Measurements from ENCODE around the gene SLC25A6. TPM values are rescaled to one million over a fixed set of nuclear protein-coding genes. Genes with fewer than 3 reads are reported as not detected.

Gene SLC25A6
- total and polyA plus RNA-seq, 9 donors, result 137 to 720 (median 643) TPM

DNA sequence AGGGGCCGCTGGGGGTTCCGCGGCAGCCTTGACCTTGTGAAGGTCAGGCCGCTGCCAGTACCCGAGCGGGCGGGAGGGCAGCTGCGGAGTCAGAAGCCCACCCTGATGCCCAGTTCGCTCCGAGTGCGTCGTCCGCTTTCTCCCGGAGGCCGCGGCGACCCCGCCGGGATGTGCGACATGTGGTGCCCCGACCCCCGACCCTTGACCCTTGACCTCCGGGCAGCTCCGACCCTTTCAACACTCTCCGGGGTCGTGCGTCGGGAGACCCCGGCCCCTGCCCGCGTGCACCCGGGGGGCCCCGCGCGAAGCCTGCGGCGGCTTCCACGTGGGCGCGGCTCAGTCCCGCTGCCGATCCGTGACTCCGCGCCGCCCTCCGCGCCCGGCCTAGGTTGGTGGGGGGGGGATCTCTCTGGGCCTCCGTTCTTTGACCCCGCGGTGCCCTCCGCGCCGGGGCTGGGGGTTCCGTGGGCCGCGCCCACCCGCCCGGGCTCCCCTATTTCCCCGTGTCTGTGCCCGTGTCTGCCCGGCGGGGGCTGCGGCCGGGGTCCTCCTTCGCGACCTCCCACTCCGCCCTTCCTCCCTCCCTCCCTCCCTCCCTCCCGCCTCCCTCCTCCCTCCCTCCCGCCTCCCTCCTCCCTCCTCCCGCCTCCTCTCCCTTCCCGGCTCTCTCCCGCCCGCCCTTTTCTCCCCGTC, 609 bp upstream of the SLC25A6 start:
- 0% methylated on average over 34 of the region's 76 CpGs for WGBS (ENCODE audit: insufficient coverage)
- Histone ChIP-seq H3K4me1 (ENCODE audit: control insufficient read depth, insufficient read depth, low read length) (peaks cover 29% of the 10 kb centered on the region), H3K27me3 (ENCODE audit: control insufficient read depth, insufficient read depth, low read length) (no peaks in the 10 kb centered on the region), H3K36me3 (ENCODE audit: control insufficient read depth, insufficient read depth, low read length) (peaks cover 40% of the 10 kb centered on the region), H3K27ac (ENCODE audit: low read length) (peak overlapping the region; percentile 98), H3K4me3 (ENCODE audit: low read length) (peak overlapping the region; percentile 71), H3K9me3 (replicated peaks; ENCODE audit: control insufficient read depth, low read depth, low read length) (no peaks in the 10 kb centered on the region)
- DNase-seq, result peak; percentile 91

DNA sequence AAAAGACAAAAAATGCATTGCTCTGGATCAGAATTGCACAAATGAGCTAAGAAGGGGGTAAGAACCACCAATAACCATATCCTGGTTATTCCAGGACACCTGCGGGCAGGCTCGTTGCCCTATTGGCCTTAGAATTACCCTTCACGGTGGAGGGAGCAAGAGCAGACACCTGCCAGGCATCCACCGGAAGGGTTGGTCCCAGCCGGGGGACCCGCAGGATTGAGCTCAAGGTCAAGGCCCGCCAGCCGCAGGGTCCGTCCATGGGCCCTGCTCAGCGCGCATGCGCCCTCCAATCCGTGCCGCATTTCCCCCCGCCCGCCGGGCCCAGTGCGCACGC, 575 bp downstream of the SLC25A6 start:
- 0% methylated on average over 18 of the region's 19 CpGs for WGBS (ENCODE audit: insufficient coverage)
- Histone ChIP-seq H3K4me3 (ENCODE audit: low read length) (peak overlapping the region; percentile 100), H3K9me3 (replicated peaks; ENCODE audit: control insufficient read depth, low read depth, low read length) (peaks cover 4% of the 10 kb centered on the region), H3K27me3 (ENCODE audit: control insufficient read depth, insufficient read depth, low read length) (no peaks in the 10 kb centered on the region), H3K4me1 (ENCODE audit: control insufficient read depth, insufficient read depth, low read length) (peaks cover 29% of the 10 kb centered on the region), H3K36me3 (ENCODE audit: control insufficient read depth, insufficient read depth, low read length) (peaks cover 52% of the 10 kb centered on the region), H3K27ac (ENCODE audit: low read length) (peak overlapping the region; percentile 51)
- no peak for DNase-seq

DNA sequence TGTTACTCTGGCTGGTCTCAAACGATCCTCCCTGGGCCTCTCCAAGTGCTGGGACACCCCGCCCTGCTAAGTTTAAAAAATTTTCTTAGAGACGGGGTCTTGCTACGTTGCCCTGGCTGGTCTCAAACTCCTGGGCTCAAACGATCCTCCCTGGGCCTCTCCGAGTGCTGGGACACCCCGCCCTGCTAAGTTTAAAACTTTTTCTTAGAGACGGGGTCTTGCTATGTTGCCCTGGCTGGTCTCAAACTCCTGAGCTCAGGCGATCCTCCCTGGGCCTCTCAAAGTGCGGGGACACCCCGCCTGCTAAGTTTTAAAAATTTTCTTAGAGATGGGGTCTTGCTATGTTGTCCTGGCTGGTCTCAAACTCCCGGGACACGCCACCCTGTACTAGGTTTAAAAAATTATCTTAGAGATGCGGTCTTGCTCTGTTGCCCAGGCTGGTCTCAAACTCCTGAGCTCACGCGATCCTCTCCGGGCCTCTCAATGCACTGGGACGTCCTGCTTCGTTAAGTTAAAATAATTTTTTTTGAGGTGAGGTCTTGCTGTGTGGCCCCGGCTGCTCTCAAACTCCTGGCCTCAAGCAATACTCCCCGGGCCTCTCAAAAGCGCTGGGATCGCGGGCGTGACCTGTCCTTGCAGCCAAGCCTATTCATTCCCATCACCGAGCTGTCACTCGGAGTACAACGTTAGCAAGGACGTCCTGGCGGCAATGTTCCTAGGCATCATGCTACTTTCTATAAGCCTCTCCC, 1.1 kb downstream of the SLC25A6 start:
- no peak for DNase-seq
- Histone ChIP-seq H3K4me1 (ENCODE audit: control insufficient read depth, insufficient read depth, low read length) (peaks cover 29% of the 10 kb centered on the region), H3K27me3 (ENCODE audit: control insufficient read depth, insufficient read depth, low read length) (no peaks in the 10 kb centered on the region), H3K9me3 (replicated peaks; ENCODE audit: control insufficient read depth, low read depth, low read length) (peaks cover 4% of the 10 kb centered on the region), H3K4me3 (ENCODE audit: low read length) (peak overlapping the region; percentile 100), H3K36me3 (ENCODE audit: control insufficient read depth, insufficient read depth, low read length) (peaks cover 56% of the 10 kb centered on the region), H3K27ac (ENCODE audit: low read length) (peak overlapping the region; percentile 51)
- WGBS (ENCODE audit: insufficient coverage), result 52% methylated on average over 21 of the region's 30 CpGs

DNA sequence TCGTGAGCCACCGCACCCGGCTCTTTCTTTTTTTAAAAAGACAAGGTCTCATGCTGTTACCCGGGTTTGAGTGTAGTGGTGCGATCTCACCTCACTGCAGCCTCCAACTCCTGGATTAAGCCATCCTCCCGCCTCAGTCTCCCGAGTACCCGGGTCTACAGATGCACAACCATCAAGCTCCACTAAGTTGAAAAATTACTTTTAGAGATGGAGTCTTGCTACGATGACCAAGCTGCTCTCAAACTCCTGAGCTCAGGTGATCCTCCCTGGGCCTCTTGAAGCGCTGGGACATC, 2.0 kb downstream of the SLC25A6 start:
- no peak overlapping the region for H3K4me3 ChIP-seq (ENCODE audit: low read length)
- no peak overlapping the region for H3K27ac ChIP-seq (ENCODE audit: low read length)
- H3K4me1 ChIP-seq (ENCODE audit: control insufficient read depth, insufficient read depth, low read length), result peaks cover 26% of the 10 kb centered on the region
- H3K27me3 ChIP-seq (ENCODE audit: control insufficient read depth, insufficient read depth, low read length), result no peaks in the 10 kb centered on the region
- H3K9me3 ChIP-seq (replicated peaks; ENCODE audit: control insufficient read depth, low read depth, low read length), result peaks cover 8% of the 10 kb centered on the region
- H3K36me3 ChIP-seq (ENCODE audit: control insufficient read depth, insufficient read depth, low read length), result peaks cover 61% of the 10 kb centered on the region
- 88% methylated on average over 4 of the region's 10 CpGs for WGBS (ENCODE audit: insufficient coverage)
- peak; percentile 4 for DNase-seq

DNA sequence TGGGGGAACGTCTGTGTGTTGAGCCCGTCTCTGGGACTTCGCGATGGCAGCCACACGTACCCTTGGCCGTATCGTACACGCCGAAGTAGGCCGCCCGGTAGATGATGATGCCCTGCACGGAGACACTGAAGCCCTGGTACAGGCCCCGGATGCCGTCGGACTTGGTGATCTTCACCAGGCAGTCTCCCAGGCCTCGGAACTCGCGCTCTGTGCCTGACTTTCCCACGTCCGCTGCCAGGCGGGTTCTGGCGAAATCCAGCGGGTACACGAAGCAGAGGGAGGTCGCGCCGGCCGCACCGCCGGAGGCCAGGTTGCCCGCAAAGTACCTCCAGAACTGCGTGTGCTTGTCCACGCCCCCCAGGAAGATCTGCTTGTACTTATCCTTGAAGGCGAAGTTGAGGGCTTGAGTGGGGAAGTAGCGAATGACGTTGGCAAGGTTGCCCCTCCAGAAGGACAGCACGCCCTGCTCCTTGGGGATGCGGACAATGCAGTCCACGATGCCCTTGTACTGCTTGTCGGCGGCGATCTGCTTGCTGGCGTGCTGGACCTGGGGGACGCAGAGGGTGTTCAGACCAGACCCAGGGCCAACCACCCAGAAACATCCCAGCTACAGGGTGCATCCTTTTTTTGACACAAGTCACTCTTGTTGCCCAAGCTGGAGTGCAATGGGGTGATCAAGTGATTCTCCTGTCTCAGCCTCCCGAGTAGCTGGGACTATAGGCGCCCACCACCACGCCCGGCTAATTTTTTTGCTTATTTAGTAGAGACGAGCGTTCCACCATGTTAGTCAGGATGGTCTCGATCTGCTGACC, 2.5 kb downstream of the SLC25A6 start:
- no peaks in the 10 kb centered on the region for H3K27me3 ChIP-seq (ENCODE audit: control insufficient read depth, insufficient read depth, low read length)

DNA sequence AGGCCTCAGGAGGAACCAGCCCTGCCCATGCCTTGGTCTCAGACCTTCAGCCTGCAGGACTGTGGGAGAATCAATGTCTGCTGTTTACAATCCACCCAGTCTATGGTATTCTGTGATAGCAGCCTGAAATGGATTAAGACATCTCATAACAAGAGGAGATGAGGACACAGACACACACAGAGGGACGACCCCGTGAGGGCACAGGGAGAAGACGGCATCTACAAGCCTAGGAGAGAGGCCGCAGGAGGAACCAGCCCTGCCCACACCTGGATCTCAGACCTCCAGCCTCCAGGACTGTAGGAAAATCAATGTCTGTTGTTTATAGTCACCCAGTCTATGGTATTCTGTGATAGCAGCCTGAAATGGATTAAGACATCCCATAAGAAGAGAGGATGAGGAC, 3.3 kb downstream of the SLC25A6 start:
- Histone ChIP-seq H3K27me3 (ENCODE audit: control insufficient read depth, insufficient read depth, low read length) (no peaks in the 10 kb centered on the region), H3K27ac (ENCODE audit: low read length) (no peak overlapping the region), H3K4me3 (ENCODE audit: low read length) (no peak overlapping the region), H3K4me1 (ENCODE audit: control insufficient read depth, insufficient read depth, low read length) (peaks cover 14% of the 10 kb centered on the region), H3K9me3 (replicated peaks; ENCODE audit: control insufficient read depth, low read depth, low read length) (peaks cover 8% of the 10 kb centered on the region), H3K36me3 (ENCODE audit: control insufficient read depth, insufficient read depth, low read length) (peaks cover 68% of the 10 kb centered on the region)
- 100% methylated on average over 1 of the region's 4 CpGs for WGBS (ENCODE audit: insufficient coverage)
- no peak for DNase-seq

More for the DNA sequence above, 2.5 kb downstream of the SLC25A6 start:
- Histone ChIP-seq H3K36me3 (ENCODE audit: control insufficient read depth, insufficient read depth, low read length) (peaks cover 67% of the 10 kb centered on the region), H3K4me3 (ENCODE audit: low read length) (no peak overlapping the region), H3K9me3 (replicated peaks; ENCODE audit: control insufficient read depth, low read depth, low read length) (peaks cover 8% of the 10 kb centered on the region), H3K27ac (ENCODE audit: low read length) (no peak overlapping the region), H3K4me1 (ENCODE audit: control insufficient read depth, insufficient read depth, low read length) (peaks cover 20% of the 10 kb centered on the region)
- 92% methylated on average over 41 of the region's 51 CpGs for WGBS (ENCODE audit: insufficient coverage)
- DNase-seq, result peak; percentile 3

DNA sequence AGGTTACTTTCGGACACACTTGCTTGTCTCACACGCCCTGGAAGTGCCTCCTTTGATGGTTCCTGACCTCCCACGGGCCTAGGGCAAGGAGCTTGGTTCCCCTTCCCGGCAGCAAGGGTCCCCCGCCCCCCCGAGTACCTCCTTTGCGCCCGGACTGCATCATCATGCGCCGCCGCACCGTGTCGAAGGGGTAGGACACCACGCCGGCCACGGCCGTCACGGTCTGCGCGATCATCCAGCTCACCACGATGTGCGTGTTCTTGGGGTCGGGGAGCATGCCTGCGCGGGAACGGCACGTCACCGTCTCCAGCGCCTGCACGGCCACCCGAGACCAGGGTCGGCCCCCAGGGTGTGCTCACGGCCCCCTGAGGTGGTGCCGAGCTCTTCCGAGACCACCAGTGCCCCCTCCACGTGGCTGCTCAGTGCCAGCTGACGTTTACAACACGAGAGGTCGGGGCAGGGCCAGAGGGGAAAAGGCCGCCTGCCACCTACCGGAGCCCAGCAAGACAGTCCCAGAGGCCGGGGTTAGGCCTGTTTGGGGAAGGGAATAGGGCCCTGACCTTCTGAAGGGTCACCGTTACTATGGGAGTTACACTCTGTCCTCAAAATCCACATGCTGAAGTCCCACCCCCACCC, 4.7 kb downstream of the SLC25A6 start:
- Histone ChIP-seq H3K27ac (ENCODE audit: low read length) (no peak overlapping the region), H3K4me1 (ENCODE audit: control insufficient read depth, insufficient read depth, low read length) (peaks cover 8% of the 10 kb centered on the region), H3K27me3 (ENCODE audit: control insufficient read depth, insufficient read depth, low read length) (no peaks in the 10 kb centered on the region), H3K36me3 (ENCODE audit: control insufficient read depth, insufficient read depth, low read length) (peaks cover 72% of the 10 kb centered on the region), H3K9me3 (replicated peaks; ENCODE audit: control insufficient read depth, low read depth, low read length) (peaks cover 8% of the 10 kb centered on the region), H3K4me3 (ENCODE audit: low read length) (no peak overlapping the region)
- peak; percentile 5 for DNase-seq
- WGBS (ENCODE audit: insufficient coverage), result 91% methylated on average over 40 of the region's 43 CpGs

DNA sequence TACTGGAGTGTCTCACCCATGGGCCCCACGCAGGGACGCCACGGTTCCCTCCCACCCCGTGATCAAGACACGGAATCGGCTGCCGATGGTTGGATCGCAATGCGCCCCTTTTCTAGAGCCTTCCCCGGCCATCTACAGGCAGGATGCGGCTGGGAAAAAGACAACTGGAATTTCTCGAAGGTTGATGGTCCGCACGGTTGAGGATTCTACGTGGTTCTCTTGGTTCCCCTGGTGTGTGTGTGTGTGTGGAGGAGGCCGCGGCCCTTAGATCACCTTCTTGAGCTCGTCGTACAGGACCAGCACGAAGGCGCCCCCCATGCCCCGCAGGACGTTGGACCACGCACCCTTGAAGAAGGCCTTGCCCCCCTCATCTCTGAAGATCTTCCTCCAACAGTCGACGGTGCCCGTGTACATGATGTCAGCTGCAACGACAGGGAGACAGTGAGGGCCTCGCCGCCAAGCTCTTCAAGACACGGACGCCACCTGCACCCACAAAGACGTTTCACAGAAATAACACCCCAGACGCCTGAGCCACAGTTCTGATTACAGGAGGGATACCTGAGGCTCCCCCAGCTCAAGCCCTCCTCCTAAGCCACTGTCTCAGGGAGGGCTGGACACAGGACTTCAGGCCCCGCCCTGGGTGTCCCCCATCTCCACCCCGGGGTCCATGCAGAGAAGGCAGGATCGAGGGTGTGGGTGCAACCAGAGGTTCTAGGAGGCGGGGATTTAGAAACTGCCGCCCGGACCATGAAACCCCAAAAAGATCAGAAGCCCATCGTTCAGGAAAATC, 5.4 kb downstream of the SLC25A6 start:
- no peak overlapping the region for H3K27ac ChIP-seq (ENCODE audit: low read length)
- H3K4me1 ChIP-seq (ENCODE audit: control insufficient read depth, insufficient read depth, low read length), result peaks cover 8% of the 10 kb centered on the region
- H3K4me3 ChIP-seq (ENCODE audit: low read length), result no peak overlapping the region
- peaks cover 8% of the 10 kb centered on the region for H3K9me3 ChIP-seq (replicated peaks; ENCODE audit: control insufficient read depth, low read depth, low read length)
- H3K27me3 ChIP-seq (ENCODE audit: control insufficient read depth, insufficient read depth, low read length), result no peaks in the 10 kb centered on the region
- H3K36me3 ChIP-seq (ENCODE audit: control insufficient read depth, insufficient read depth, low read length), result peaks cover 72% of the 10 kb centered on the region
- WGBS (ENCODE audit: insufficient coverage), result 94% methylated on average over 30 of the region's 41 CpGs
- DNase-seq, result no peak

DNA sequence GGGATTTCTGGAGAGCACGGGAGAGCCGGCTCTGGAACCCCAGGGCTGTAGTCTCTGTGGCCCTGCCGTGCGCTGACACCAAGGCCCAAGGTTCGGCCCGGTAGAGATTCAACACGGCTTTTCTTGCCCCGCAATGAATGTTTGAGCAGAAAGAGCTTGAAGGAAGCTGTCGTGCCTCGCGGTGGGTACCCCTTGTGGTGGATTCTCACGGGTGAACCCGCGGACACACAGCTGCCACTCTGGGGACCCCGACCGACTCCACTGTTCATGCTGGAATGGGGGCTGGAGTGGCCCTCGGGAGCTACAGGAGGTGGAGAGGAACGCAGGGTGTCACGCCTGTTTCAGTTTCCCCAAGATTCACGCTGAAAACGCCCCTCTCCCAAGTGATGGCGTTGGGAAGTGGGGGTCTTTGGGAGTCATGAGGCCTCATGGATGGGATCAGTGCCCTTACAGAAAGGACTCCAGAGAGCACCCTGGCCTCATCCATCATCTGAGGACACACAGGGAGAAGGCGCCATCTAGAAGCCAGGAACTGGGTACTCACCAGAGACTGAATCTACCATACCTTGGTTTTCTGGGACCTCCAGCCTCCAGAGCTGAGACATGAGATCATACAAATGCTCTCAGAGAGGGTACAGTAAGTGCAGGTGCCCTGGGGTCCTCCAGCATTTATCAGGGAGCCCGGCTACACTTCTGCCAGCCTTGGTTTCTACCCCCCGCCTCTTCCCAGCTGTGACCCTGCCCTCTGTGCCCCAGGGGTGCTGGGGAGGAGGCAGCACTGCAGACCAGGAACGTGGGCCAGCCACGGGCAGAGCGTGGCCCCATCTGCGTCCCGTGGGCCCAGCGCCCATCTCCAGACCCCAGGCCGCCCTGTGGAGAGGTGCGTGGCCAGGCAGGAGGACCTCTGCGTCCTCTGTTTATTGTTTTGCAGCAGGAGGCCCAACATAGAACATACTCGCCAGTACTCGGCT, 6.4 kb downstream of the SLC25A6 start:
- H3K9me3 ChIP-seq (replicated peaks; ENCODE audit: control insufficient read depth, low read depth, low read length), result peaks cover 8% of the 10 kb centered on the region
- no peaks in the 10 kb centered on the region for H3K27me3 ChIP-seq (ENCODE audit: control insufficient read depth, insufficient read depth, low read length)
- no peak overlapping the region for H3K27ac ChIP-seq (ENCODE audit: low read length)
- H3K4me1 ChIP-seq (ENCODE audit: control insufficient read depth, insufficient read depth, low read length), result peaks cover 2% of the 10 kb centered on the region
- WGBS (ENCODE audit: insufficient coverage), result 92% methylated on average over 28 of the region's 36 CpGs
- no peak overlapping the region for H3K4me3 ChIP-seq (ENCODE audit: low read length)
- H3K36me3 ChIP-seq (ENCODE audit: control insufficient read depth, insufficient read depth, low read length), result peaks cover 66% of the 10 kb centered on the region
- DNase-seq, result peak; percentile 13

Data from muscle of leg (tissue), 11 donors.